ENCODE measurements around the gene C11orf42. TPM values are rescaled to one million over a fixed set of nuclear protein-coding genes. Genes with fewer than 3 reads are reported as not detected.

C11orf42 gene
- total RNA-seq, 2 donors from 2014 or later: not detected

DNA sequence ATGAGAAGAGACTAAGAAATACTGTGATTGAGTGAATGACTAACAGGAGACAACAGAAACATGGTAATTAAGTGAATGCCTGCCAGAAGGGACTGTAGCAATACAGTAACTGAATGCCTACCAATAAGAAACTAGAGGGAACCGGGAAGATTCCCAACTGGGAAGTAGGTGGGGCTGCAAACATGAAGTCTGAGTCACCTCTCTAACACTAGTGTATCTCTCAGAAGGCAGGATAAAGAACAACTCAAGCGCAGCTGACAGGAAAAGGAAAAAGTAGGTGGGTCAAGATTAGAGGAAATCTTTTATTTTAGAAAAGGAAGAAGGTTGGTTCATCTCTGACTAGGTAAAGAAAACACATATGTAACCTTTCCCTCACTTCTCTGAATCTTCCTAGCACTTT lies 14.0 kb downstream of the C11orf42 start:
- Histone ChIP-seq H3K9me3 (no peaks in the 10 kb centered on the region), H3K4me1 (no peaks in the 10 kb centered on the region), H3K9ac (ENCODE audit: low read depth in 2 of 2, low read length in 2 of 2) (no peak overlapping the region), H3K27ac (peak overlapping the region; percentile 73), H3K36me3 (peaks cover 47% of the 10 kb centered on the region), H3K27me3 (no peaks in the 10 kb centered on the region), H3K4me3 (no peak overlapping the region)
- peak; percentile 58 for DNase-seq
- TF ChIP-seq, protein P1, sequence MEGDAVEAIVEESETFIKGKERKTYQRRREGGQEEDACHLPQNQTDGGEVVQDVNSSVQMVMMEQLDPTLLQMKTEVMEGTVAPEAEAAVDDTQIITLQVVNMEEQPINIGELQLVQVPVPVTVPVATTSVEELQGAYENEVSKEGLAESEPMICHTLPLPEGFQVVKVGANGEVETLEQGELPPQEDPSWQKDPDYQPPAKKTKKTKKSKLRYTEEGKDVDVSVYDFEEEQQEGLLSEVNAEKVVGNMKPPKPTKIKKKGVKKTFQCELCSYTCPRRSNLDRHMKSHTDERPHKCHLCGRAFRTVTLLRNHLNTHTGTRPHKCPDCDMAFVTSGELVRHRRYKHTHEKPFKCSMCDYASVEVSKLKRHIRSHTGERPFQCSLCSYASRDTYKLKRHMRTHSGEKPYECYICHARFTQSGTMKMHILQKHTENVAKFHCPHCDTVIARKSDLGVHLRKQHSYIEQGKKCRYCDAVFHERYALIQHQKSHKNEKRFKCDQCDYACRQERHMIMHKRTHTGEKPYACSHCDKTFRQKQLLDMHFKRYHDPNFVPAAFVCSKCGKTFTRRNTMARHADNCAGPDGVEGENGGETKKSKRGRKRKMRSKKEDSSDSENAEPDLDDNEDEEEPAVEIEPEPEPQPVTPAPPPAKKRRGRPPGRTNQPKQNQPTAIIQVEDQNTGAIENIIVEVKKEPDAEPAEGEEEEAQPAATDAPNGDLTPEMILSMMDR (IDR thresholded peaks at IDR 0.05): no peak
- intact Hi-C loops (cut with DNase I): no loop called here

DNA sequence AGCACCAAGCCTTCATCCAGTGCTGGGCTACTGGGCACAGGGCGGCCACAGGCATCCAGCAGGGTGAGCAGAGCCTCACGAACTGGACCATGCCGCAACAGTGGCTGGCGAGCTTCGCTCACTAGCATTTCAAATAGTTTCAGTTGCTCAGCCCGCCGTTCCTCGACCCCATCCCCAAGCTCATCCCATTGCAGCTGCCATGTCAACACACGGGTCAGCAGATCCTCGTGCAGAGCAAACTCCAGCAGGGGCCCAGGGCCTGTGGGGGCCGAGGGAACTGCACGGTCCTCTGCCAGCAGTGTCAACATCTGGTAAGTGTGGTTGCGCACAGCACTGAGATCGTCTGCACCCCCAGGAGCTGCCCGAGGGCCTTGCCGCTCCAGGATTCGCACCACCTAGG lies 18.5 kb downstream of the C11orf42 start:
- Histone ChIP-seq H3K9me3 (no peaks in the 10 kb centered on the region), H3K4me1 (peaks cover 15% of the 10 kb centered on the region), H3K27me3 (no peaks in the 10 kb centered on the region), H3K27ac (no peak overlapping the region), H3K4me3 (no peak overlapping the region), H3K36me3 (peaks cover 30% of the 10 kb centered on the region), H3K9ac (ENCODE audit: low read depth in 2 of 2, low read length in 2 of 2) (no peak overlapping the region)
- intact Hi-C loops (cut with DNase I): no loop called here
- TF ChIP-seq, protein P1 (IDR thresholded peaks at IDR 0.05): no peak
- DNase-seq: no peak

DNA sequence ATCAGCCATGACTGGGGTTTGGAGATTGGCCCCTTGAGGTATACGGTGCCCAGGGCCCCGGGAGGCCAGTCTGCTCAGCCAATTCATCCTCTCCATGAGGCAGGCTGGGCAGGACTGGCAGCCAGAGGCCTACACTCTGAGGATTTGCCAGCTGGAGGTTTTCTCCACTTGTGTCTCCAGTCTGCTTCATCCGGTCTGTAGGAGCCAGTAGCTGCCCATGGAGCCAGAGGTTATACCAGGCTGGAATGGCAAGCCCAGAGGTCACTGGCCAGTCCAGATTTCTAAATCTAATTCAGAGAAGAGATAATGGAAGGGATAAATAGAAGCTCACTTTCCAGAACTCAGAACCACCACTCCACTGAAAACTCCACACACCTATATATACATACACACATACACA lies 19.1 kb downstream of the C11orf42 start:
- Histone ChIP-seq H3K36me3 (peaks cover 30% of the 10 kb centered on the region), H3K27me3 (no peaks in the 10 kb centered on the region), H3K27ac (no peak overlapping the region), H3K4me1 (peaks cover 15% of the 10 kb centered on the region), H3K4me3 (no peak overlapping the region), H3K9ac (ENCODE audit: low read depth in 2 of 2, low read length in 2 of 2) (no peak overlapping the region), H3K9me3 (no peaks in the 10 kb centered on the region)
- no peak for DNase-seq
- intact Hi-C loops (cut with DNase I): no loop called here
- TF ChIP-seq, protein P1 (IDR thresholded peaks at IDR 0.05): no peak

DNA sequence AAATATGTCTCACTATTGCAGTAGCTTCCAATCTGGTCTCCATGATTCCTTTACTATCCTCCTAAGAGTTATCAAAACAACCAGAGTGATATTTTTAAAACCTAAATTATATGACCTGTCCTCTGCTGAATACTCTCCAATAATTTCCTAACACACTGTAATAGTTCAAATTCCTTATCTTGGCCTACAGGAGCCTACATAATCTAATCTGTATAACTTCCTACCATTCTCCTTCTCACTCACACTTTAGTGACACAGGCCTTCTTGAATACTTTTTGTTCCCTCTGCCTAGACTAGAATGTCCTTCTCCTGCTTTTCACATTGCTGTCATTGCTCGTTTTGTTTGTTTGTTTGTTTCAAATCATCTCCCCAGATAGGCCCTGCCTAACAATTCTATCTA lies 19.7 kb downstream of the C11orf42 start:
- Histone ChIP-seq H3K36me3 (peaks cover 30% of the 10 kb centered on the region), H3K4me3 (no peak overlapping the region), H3K27me3 (no peaks in the 10 kb centered on the region), H3K9ac (ENCODE audit: low read depth in 2 of 2, low read length in 2 of 2) (no peak overlapping the region), H3K4me1 (peaks cover 15% of the 10 kb centered on the region), H3K9me3 (no peaks in the 10 kb centered on the region), H3K27ac (no peak overlapping the region)
- DNase-seq: no peak
- intact Hi-C loops (cut with DNase I): no loop called here
- TF ChIP-seq, protein P1 (IDR thresholded peaks at IDR 0.05): no peak

DNA sequence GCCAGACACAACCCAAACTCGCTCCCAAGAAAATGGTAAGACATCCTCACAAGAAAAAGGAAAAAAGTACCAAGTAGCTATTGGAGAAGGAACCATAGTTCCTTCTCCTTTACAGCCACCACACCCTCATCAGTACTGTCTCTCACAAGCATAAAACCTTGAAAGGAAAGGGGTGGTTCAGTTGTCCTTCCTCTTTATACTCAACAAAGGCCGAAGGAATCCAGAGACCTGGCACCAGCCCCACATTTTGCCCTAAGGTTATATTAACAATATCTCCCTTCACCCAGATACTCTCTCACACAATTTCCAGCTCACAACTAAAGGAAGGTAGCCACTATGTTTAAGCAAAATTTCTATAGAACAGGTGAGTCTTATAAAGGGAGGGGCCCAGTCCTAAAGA lies 20.5 kb downstream of the C11orf42 start:
- Histone ChIP-seq H3K4me1 (peaks cover 15% of the 10 kb centered on the region), H3K9ac (ENCODE audit: low read depth in 2 of 2, low read length in 2 of 2) (no peak overlapping the region), H3K4me3 (no peak overlapping the region), H3K27ac (peak overlapping the region; percentile 68), H3K36me3 (peaks cover 30% of the 10 kb centered on the region), H3K9me3 (no peaks in the 10 kb centered on the region), H3K27me3 (no peaks in the 10 kb centered on the region)
- DNase-seq: peak; percentile 58
- intact Hi-C loops (cut with DNase I): no loop called here
- TF ChIP-seq, protein P1 (IDR thresholded peaks at IDR 0.05): no peak
